Upper lobe of right lung (tissue), 1 donor: ENCODE results near the gene MPPED1. TPM values are rescaled to one million over a fixed set of nuclear protein-coding genes. Genes with fewer than 3 reads are reported as not detected.

Experiments
- ATAC-seq: fragments of 200-7000 bp; cut with Tn5 transposase; one replicate; pipeline ENCODE4 v1.9.1; 2020; ENCODE audit warnings: mild to moderate bottlenecking, moderate library complexity
- DNase-seq: peaks from one replicate; pipeline ENCODE4 v3.0.0-alpha.2; 2020
- H3K27ac ChIP-seq: fragments of 200-600 bp; one replicate; pipeline ENCODE4 v1.8.0; 2022
- H3K27me3 ChIP-seq: fragments of 200-600 bp; one replicate; pipeline ENCODE4 v1.8.0; 2022; ENCODE audit warnings: mild to moderate bottlenecking
- H3K36me3 ChIP-seq: fragments of 200-600 bp; one replicate; pipeline ENCODE4 v1.8.0; 2022
- H3K4me1 ChIP-seq: fragments of 200-600 bp; one replicate; pipeline ENCODE4 v1.8.0; 2022
- H3K4me3 ChIP-seq: fragments of 200-600 bp; one replicate; pipeline ENCODE4 v1.8.0; 2022; ENCODE audit warnings: mild to moderate bottlenecking
- H3K9me3 ChIP-seq: fragments of 200-600 bp; one replicate; pipeline ENCODE4 v1.8.0; 2022
- intact Hi-C: fragments of 100-400 bp; cut with DNase I; formaldehyde crosslinking; loops from one replicate; pipeline ENCODE4 v1.11.0; 2022
- total RNA-seq: library from RNA; stranded (reverse); fragmentation: NEBNext Ultra II Directional; extraction: Animal tissue kit (Norgen Biotek cat#: 25700); gene quantifications from one replicate; pipeline ENCODE4 v1.2.1, GENCODE V29; 2021
- TF ChIP-seq, protein P1 (sequence below): fragments of 200-600 bp; IDR thresholded peaks from one replicate; pipeline ENCODE4 v1.8.0; 2022; ENCODE audit warnings: antibody characterized with exemption
- donor health status: DM: no; HTN: yes; CAD: no; lungs with severe emphysema.

The MPPED1 gene
- total RNA-seq, 1 donor from 2014 or later = not detected

DNA sequence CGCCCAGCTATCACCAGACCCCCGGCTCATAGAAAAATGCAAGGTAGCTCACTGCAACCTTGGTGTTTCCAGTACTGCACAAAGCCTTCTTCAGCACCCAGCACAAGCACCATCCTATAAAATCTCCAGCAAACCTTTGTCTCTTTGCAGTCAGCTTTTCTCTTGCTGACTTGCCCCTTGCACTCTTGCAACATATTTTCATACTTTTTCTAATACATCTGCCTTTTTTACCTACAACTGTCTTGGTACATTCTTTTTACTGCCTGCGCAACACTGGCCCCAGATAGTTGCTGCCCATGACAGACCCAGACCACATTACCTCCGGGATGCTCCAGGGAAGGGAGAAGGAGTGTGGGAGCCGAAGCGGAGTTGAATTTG lies 142.4 kb downstream of the MPPED1 start:
- H3K4me1 ChIP-seq = no peaks in the 10 kb centered on the region
- intact Hi-C loops = no loop called here
- ATAC-seq (no peak), DNase-seq (no peak)
- H3K9me3 ChIP-seq = peaks cover 10% of the 10 kb centered on the region
- H3K27me3 ChIP-seq = no peaks in the 10 kb centered on the region
- H3K36me3 ChIP-seq = no peaks in the 10 kb centered on the region
- no peak overlapping the region for H3K4me3 ChIP-seq
- no peak overlapping the region for H3K27ac ChIP-seq
- TF ChIP-seq, protein P1, sequence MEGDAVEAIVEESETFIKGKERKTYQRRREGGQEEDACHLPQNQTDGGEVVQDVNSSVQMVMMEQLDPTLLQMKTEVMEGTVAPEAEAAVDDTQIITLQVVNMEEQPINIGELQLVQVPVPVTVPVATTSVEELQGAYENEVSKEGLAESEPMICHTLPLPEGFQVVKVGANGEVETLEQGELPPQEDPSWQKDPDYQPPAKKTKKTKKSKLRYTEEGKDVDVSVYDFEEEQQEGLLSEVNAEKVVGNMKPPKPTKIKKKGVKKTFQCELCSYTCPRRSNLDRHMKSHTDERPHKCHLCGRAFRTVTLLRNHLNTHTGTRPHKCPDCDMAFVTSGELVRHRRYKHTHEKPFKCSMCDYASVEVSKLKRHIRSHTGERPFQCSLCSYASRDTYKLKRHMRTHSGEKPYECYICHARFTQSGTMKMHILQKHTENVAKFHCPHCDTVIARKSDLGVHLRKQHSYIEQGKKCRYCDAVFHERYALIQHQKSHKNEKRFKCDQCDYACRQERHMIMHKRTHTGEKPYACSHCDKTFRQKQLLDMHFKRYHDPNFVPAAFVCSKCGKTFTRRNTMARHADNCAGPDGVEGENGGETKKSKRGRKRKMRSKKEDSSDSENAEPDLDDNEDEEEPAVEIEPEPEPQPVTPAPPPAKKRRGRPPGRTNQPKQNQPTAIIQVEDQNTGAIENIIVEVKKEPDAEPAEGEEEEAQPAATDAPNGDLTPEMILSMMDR = no peak

DNA sequence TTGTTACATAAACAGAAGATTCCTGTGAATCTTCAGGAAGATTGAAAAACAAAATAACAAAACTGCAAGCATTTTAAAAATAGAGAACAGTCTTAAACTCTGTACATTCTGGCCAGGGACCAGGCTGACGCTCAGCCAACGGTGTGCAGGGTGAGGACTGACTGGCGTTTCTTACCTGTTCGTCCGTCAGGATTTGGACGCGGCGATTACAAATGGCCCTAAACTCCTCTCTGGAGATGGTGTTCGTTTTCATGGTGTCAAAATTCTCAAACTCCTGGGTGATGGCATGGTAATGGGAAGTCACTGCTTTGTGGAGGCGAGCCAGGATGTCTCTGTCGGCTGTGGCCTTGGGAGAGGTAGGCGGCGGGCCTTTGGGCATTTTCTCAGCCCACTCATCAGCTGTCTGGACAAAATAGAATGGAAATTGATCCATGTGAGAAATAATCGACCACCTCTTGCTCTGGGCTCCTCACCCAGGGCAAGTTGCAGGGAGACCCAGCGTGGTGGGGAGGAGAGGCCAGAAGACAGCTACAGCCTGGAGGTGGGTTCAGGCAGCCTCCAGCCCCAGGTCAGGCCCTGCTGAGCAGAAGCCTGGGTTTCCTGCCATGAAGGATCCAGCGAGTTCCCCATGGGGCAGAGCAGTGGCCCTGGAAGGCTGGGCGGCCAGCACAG lies 143.0 kb downstream of the MPPED1 start:
- Histone ChIP-seq H3K9me3 (peaks cover 10% of the 10 kb centered on the region), H3K36me3 (no peaks in the 10 kb centered on the region), H3K27me3 (no peaks in the 10 kb centered on the region), H3K27ac (no peak overlapping the region), H3K4me3 (no peak overlapping the region), H3K4me1 (no peaks in the 10 kb centered on the region)
- TF ChIP-seq, protein P1 = no peak
- no peak for DNase-seq
- no peak for ATAC-seq
- intact Hi-C loops = no loop called here

DNA sequence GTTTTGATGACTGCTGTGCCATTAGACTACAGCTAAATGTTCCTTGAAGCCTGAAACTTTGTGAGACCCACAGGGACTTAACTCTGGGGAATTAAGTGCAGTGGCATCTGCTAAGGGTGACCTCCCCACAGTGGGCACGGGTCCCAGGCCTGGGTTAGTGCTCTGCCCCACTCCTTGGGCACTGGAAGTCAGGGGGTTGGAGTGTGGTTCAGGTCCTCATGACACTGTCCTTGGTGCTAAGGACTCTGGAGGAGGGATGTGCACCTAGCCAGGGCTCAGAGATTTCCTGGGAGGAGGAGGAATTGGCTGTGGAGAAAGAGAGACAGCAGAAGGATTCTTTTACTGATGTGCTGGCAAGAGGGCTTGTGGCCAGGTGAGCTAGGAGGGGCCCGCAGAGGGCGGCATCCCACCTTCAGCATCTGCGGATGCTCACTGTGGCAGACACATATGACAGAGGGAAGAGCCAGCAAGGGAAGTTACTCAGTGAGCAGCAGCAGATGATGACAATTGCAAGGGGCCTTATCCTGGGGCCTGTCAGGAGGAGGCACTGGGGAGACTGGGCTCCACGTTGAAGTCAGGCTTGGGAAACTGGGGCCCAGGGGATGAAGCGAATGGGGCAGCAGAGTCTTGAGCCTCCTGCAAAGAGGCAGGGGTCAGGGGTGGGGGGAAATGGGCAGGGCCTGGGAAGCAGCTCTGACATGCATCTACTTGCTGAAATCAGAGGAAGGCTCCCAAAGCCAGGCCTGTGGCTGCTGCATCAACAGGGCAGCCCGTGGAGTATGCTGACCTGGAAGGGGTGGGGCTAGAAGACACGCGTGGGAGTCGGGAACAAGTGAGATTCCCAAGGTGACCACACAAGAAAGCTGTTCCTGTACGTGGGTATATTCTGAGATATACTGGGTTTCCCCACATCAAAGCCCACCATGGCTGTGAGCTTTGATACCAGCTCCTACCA lies 144.0 kb downstream of the MPPED1 start:
- ATAC-seq = no peak
- Histone ChIP-seq H3K4me1 (no peaks in the 10 kb centered on the region), H3K4me3 (no peak overlapping the region), H3K36me3 (no peaks in the 10 kb centered on the region), H3K27ac (no peak overlapping the region), H3K9me3 (peaks cover 10% of the 10 kb centered on the region), H3K27me3 (no peaks in the 10 kb centered on the region)
- intact Hi-C loops = no loop called here
- TF ChIP-seq, protein P1 = no peak
- no peak for DNase-seq

Other genes with a start within 250 kb of the MPPED1 start
- gene TTLL12, start 224.9 kb upstream of the MPPED1 start, total RNA-seq = 20.5 TPM
- gene SCUBE1, start 68.6 kb upstream of the MPPED1 start, total RNA-seq = 36.0 TPM